Endodermal cell (in vitro differentiated cells): ENCODE data around the gene EFCAB6. TPM values are rescaled to one million over a fixed set of nuclear protein-coding genes. Genes with fewer than 3 reads are reported as not detected.

Experiments used
- DNase-seq: peaks from one replicate; pipeline ENCODE4 v3.0.0-alpha.2; 2017
- H3K27ac ChIP-seq: 2 replicates; pipeline ENCODE4 v1.5.1; 2013; ENCODE audit warnings: mild to moderate bottlenecking, low read depth, low read length, moderate library complexity
- H3K27me3 ChIP-seq: 2 replicates; pipeline ENCODE4 v1.6.1; 2013; ENCODE audit warnings: mild to moderate bottlenecking, low read length, moderate library complexity; ENCODE audit not compliant: insufficient read depth, control insufficient read depth, poor library complexity, severe bottlenecking
- H3K36me3 ChIP-seq: 2 replicates; pipeline ENCODE4 v1.7.0; 2013; ENCODE audit warnings: mild to moderate bottlenecking, low read length, moderate library complexity; ENCODE audit not compliant: control insufficient read depth, insufficient read depth
- H3K4me1 ChIP-seq: one replicate; pipeline ENCODE4 v1.7.0; 2013; ENCODE audit warnings: low read length; ENCODE audit not compliant: control insufficient read depth, insufficient read depth
- H3K4me3 ChIP-seq: 2 replicates; pipeline ENCODE4 v1.5.1; 2013; ENCODE audit warnings: mild to moderate bottlenecking, low read length, moderate library complexity
- H3K9ac ChIP-seq: 2 replicates; pipeline ENCODE4 v1.6.1; 2013; ENCODE audit warnings: mild to moderate bottlenecking, low read length, moderate library complexity; ENCODE audit not compliant: poor library complexity, severe bottlenecking; ENCODE audit errors: extremely low read depth
- H3K9me3 ChIP-seq: 2 replicates; pipeline ENCODE4 v1.6.1; 2013; ENCODE audit warnings: mild to moderate bottlenecking, low read length, moderate library complexity; ENCODE audit not compliant: control insufficient read depth
- H3K27ac Mint-ChIP-seq: 2 replicates; pipeline ENCODE4 v1.8.0; 2020; ENCODE audit warnings: mixed read lengths
- H3K27me3 Mint-ChIP-seq: 2 replicates; pipeline ENCODE4 v1.8.0; 2021; ENCODE audit warnings: mild to moderate bottlenecking, mixed read lengths; ENCODE audit not compliant: insufficient read depth
- H3K36me3 Mint-ChIP-seq: 2 replicates; pipeline ENCODE4 v1.8.0; 2020; ENCODE audit warnings: low read depth, mixed read lengths
- H3K4me1 Mint-ChIP-seq: 2 replicates; pipeline ENCODE4 v1.8.0; 2020; ENCODE audit warnings: mixed read lengths
- H3K4me3 Mint-ChIP-seq: 2 replicates; pipeline ENCODE4 v1.8.0; 2020; ENCODE audit warnings: mild to moderate bottlenecking, moderate library complexity, mixed read lengths
- H3K9me3 Mint-ChIP-seq: 2 replicates; pipeline ENCODE4 v1.8.0; 2020; ENCODE audit warnings: mild to moderate bottlenecking, mixed read lengths
- CTCF ChIP-seq: fragments of 200-600 bp; sonication (generic); conservative IDR thresholded peaks from 2 replicates; pipeline ENCODE4 v1.5.0; 2021; ENCODE audit warnings: antibody characterized with exemption, mild to moderate bottlenecking
- WGBS, 2 experiments: methylation state at CpG; one replicate each; pipeline versions ENCODE4 v1.1.5 to v1.1.7; 2013; ENCODE audit warnings: missing lambda C conversion rate in 2 of 2, mixed read lengths in 1 of 2; ENCODE audit not compliant: insufficient coverage in 1 of 2, insufficient read length in 1 of 2; 5-methylcytosine and 5-hydroxymethylcytosine counted together
- total RNA-seq, 2 donors: library from RNA; stranded (reverse); fragmentation: NEBNext Ultra II Directional in 1 of 2; extraction: Animal tissue kit (Norgen Biotek cat#: 25700) in 1 of 2; gene quantifications; 2 replicates in 1 of 2; 3 replicates in 1 of 2; pipeline ENCODE4 v1.2.1, GENCODE V29; 2021

The EFCAB6 gene
- total RNA-seq, 2 donors from 2014 or later = 1.8 to 2.0 TPM

GRCh38 chr22:43858156-43858895 is 46.2 kb upstream of the EFCAB6 start:
- no peak overlapping the region for H3K27ac Mint-ChIP-seq
- peaks cover 10% of the 10 kb centered on the region for H3K9me3 ChIP-seq
- WGBS, 2 experiments = 87 to 92% methylated on average over 3 to 11 of the region's 11 CpGs
- no peak for TF ChIP-seq CTCF
- H3K9me3 Mint-ChIP-seq = peaks cover 14% of the 10 kb centered on the region
- H3K27ac ChIP-seq = no peak overlapping the region
- DNase-seq = peak; percentile 39
- H3K36me3 Mint-ChIP-seq = peaks cover 19% of the 10 kb centered on the region
- peaks cover 6% of the 10 kb centered on the region for H3K4me1 ChIP-seq
- H3K4me3 Mint-ChIP-seq = no peak overlapping the region
- H3K27me3 Mint-ChIP-seq = no peaks in the 10 kb centered on the region
- no peak overlapping the region for H3K4me3 ChIP-seq
- no peaks in the 10 kb centered on the region for H3K36me3 ChIP-seq
- no peak overlapping the region for H3K9ac ChIP-seq
- H3K4me1 Mint-ChIP-seq = peaks cover 16% of the 10 kb centered on the region
- no peaks in the 10 kb centered on the region for H3K27me3 ChIP-seq

GRCh38 chr22:43857367-43857766 is 45.3 kb upstream of the EFCAB6 start:
- Histone ChIP-seq H3K27ac (no peak overlapping the region), H3K27me3 (no peaks in the 10 kb centered on the region), H3K4me3 (no peak overlapping the region), H3K4me1 (peaks cover 6% of the 10 kb centered on the region), H3K9me3 (peaks cover 10% of the 10 kb centered on the region), H3K36me3 (no peaks in the 10 kb centered on the region), H3K9ac (no peak overlapping the region)
- DNase-seq = no peak
- Mint-ChIP-seq H3K27me3 (no peaks in the 10 kb centered on the region), H3K4me1 (peaks cover 16% of the 10 kb centered on the region), H3K4me3 (no peak overlapping the region), H3K27ac (no peak overlapping the region), H3K9me3 (peaks cover 14% of the 10 kb centered on the region), H3K36me3 (peaks cover 19% of the 10 kb centered on the region)
- TF ChIP-seq CTCF = no peak

DNA sequence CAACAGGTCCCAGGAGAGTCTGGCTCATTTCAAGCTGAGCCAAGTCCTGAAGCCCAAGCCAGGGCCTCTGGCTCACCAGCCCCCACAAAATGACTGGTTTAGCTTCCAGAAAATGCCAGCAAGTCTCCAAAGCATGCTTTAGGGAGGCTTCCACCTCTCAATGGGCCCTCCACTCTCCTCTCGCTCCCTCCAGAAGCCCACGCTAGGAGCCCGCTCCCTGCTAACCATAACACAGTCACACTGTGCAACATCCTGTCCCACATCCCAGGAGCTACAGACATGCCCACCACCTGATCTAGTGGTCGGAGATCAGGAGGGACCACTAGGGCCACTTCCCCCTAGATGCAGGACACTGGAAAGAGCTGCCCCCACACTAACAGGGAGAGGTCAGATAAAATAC is 43.3 kb upstream of the EFCAB6 start:
- DNase-seq = no peak
- Mint-ChIP-seq H3K9me3 (peaks cover 14% of the 10 kb centered on the region), H3K27ac (no peak overlapping the region), H3K4me3 (no peak overlapping the region), H3K36me3 (peaks cover 21% of the 10 kb centered on the region), H3K27me3 (no peaks in the 10 kb centered on the region), H3K4me1 (peaks cover 6% of the 10 kb centered on the region)
- Histone ChIP-seq H3K27ac (no peak overlapping the region), H3K9ac (no peak overlapping the region), H3K27me3 (no peaks in the 10 kb centered on the region), H3K36me3 (no peaks in the 10 kb centered on the region), H3K4me1 (no peaks in the 10 kb centered on the region), H3K9me3 (peaks cover 10% of the 10 kb centered on the region), H3K4me3 (no peak overlapping the region)
- WGBS, 2 experiments = 95% methylated on average over 4 of the region's 4 CpGs; no CpG with 5 or more reads in 1 of the 2 experiments
- TF ChIP-seq CTCF = no peak
